ENCODE measurements around the gene TMPRSS3.

TMPRSS3 gene

DNA sequence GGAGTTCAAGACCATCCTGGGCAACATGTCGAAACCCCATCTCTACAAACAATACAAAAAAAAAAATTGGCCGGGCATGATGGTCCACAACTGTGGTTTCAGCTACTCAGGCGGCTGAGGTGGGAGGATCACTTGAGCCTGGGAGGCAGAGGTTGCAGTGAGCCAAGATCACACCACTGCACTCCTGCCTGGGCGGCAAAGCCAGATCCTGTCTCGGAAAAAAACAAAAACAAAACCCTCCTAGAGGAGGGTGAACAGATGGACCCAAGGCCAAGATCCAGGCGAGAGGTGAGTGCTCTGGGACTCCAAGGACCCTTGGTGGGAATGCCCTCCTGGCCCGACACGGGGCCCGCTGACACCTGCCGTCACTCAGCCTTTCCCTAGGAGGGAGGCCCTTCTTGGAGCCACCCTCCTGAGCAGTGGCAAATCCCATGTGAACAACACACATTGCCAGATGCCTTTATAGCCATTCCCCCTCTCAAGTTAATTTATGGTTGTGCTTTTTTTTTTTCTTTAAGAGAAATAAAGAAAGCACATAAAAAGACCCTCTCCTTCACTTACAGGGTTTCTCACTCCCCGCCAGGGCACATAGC lies 45.4 kb downstream of the TMPRSS3 start:
- H3K4me1 Mint-ChIP-seq = peaks cover 4% of the 10 kb centered on the region
- H3K9me3 Mint-ChIP-seq = peaks cover 15% of the 10 kb centered on the region
- no peaks in the 10 kb centered on the region for H3K27me3 Mint-ChIP-seq
- peaks cover 4% of the 10 kb centered on the region for H3K36me3 Mint-ChIP-seq
- no peak overlapping the region for H3K4me3 Mint-ChIP-seq
- H3K27ac Mint-ChIP-seq = no peak overlapping the region

DNA sequence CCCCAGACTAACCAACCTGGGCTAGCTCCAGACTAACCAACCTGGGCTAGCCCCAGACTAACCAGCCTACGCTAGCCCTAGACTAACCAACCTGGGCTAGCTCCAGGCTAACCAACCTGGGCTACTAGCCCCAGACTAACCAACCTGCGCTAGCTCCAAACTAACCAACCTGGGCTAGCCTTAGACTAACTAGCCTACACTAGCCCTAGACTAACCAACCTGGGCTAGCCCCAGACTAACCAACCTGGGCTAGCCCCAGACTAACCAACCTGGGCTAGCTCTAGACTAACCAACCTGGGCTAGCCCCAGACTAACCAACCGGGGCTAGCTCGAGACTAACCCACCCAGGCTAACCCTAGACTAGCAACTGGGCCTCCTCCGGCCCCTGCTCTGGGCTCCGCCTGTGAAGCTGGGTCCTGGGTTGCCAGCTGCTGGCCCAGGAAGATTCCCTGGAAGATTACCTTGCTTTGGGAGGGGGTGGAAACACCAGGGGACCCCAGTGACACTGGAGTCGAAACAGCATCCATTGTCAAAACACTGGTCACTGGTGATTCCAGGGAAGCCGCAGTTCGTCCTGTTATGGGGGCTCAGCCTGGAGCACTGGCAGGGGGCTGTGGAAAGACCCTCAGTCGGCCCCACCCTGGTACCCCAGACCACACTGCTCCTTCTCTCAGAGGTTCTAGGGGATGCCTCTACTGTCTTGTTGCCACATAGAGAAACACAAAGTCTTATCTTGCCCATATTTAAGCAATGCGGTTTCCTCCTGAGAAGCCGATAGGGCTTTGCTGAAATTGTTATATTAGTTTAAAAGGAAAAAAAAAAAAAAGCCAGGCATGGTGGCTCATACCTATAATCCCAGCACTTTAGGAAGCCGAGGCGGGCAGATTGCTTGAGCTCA lies 46.2 kb downstream of the TMPRSS3 start:
- Mint-ChIP-seq H3K27me3 (no peaks in the 10 kb centered on the region), H3K4me1 (peaks cover 4% of the 10 kb centered on the region), H3K36me3 (peaks cover 3% of the 10 kb centered on the region), H3K9me3 (peaks cover 10% of the 10 kb centered on the region), H3K27ac (no peak overlapping the region), H3K4me3 (no peak overlapping the region)

DNA sequence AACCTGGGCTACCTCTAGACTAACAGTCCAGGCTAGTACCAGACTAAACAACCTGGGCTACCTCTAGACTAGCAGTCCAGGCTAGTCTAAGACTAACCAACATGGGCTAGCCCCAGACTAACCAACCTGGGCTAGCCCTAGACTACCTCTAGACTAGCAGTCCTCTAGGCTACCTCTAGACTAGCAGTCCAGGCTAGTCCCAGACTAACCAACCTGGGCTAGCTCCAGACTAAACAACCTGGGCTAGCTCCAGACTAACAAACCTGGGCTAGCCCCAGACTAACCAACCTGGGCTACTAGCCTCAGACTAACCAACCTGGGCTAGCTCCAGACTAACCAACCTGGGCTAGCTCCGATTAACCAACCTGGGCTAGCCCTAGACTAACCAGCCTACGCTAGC lies 47.1 kb downstream of the TMPRSS3 start:
- Mint-ChIP-seq H3K36me3 (peaks cover 3% of the 10 kb centered on the region), H3K27ac (no peak overlapping the region), H3K4me1 (peaks cover 4% of the 10 kb centered on the region), H3K9me3 (peaks cover 5% of the 10 kb centered on the region), H3K4me3 (no peak overlapping the region), H3K27me3 (no peaks in the 10 kb centered on the region)

DNA sequence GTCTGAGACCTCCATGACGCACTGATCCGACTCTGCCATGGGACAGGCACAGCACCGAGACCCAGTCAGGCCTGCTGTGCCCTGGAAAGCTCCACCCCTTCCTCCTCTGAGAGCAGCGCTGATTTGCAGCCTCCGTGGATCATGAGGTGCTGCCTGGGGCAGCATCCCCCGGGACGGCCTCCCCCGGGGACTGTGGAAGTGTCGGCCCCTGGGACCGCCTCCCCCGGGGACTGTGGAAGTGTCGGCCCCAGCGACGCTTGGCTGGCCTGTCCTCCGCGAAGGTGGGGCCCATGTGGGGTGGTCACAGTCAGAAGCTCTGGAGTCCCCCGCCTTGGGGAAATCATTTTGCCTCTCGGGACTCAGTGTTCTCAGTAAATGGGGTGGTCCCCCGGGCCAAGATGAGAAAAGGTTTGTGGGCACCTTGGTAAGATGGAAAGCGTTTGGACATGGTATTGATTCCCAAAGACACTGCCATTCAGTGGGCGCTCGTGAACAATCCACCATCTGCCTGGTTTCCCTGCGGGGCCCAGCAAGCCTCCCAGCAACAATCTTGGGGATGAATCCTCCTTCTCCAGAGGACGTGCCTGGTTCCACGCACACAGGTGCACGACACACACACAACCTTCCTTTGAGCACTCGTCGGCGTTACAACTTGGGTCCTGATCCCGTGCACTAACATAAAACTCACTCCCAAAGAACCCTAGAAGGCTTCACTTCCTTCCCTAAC lies 48.1 kb downstream of the TMPRSS3 start:
- Mint-ChIP-seq H3K4me3 (no peak overlapping the region), H3K36me3 (no peaks in the 10 kb centered on the region), H3K27me3 (no peaks in the 10 kb centered on the region), H3K4me1 (no peaks in the 10 kb centered on the region), H3K9me3 (no peaks in the 10 kb centered on the region), H3K27ac (no peak overlapping the region)

DNA sequence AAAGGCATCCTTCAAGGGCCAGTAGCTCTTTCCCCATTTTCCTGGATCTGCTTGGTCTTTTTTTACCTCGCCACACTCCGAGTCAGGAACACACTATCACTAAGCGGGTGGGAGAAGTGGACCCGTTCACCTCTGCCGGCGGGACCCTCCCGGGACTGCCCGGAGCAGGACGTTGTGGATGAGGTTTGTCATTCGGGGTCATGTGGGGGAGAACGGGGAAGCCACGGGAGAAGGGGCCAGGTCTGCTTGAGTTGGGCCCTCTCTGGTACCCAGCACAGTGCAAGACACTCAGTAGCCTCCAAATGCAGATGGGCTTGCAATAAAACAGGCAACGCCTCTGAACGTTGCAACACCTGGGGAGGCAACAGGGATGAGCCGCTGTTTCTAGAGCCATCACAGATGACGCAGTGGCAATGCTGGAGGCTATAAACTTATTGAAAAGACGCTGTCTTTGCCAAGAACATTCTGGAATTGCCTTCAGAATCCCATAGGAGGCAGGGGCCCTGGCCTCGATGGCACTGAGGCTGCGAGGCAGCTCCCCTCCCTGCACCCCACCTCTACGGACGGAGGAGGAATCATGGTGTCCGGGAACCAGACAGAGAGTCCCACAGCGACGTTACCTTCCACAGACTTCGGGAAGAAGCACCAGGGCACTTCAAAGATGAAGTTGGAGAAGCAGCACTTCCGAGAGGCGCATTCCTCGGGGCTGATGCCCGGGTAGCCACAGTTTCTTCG lies 48.8 kb downstream of the TMPRSS3 start:
- no peaks in the 10 kb centered on the region for H3K4me1 Mint-ChIP-seq
- no peak overlapping the region for H3K4me3 Mint-ChIP-seq
- H3K36me3 Mint-ChIP-seq = no peaks in the 10 kb centered on the region
- no peaks in the 10 kb centered on the region for H3K9me3 Mint-ChIP-seq
- peak overlapping the region; percentile 35 for H3K27ac Mint-ChIP-seq
- no peaks in the 10 kb centered on the region for H3K27me3 Mint-ChIP-seq

DNA sequence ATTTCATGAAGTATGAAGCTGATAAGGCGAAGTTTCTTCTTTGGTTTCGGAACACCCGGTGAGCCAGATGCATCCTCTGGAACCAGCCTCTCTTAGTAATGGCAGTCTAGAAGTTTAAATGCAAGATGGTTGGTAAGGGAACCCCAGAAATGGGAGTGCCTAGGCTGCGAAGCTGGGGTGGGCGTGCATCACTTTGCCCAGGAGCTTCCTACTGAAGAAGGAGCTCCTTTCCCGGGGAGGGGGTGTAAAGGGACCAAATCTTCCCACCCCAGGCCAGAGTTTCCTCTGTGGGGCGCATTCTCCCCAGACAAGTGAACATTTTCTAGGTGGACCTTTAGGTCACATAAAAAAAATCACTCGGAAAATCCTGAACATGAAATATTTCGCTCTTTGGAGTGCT lies 49.4 kb downstream of the TMPRSS3 start:
- H3K36me3 Mint-ChIP-seq = no peaks in the 10 kb centered on the region
- no peak overlapping the region for H3K27ac Mint-ChIP-seq
- H3K4me1 Mint-ChIP-seq = no peaks in the 10 kb centered on the region
- H3K4me3 Mint-ChIP-seq = no peak overlapping the region
- H3K27me3 Mint-ChIP-seq = no peaks in the 10 kb centered on the region
- no peaks in the 10 kb centered on the region for H3K9me3 Mint-ChIP-seq

DNA sequence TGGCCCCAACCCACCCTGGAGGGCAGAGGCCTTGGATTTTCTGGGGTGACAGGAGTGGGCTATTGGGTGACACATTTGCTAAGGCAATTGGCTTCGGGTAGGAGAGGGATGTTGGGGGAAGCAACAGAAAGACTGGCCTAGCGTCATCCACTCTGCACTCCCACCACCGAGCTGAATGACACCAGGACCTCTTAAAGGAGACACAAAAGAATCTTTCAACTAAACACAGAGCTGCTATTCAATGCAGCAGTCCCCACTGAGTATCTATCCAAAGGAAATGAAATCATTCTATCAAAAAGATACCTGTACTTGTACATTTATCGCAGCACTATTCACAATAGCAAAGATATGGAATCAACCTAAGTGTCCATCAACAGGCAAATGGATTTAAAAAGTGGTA lies 51.2 kb downstream of the TMPRSS3 start:
- Mint-ChIP-seq H3K36me3 (no peaks in the 10 kb centered on the region), H3K4me3 (no peak overlapping the region), H3K27me3 (no peaks in the 10 kb centered on the region), H3K27ac (no peak overlapping the region), H3K9me3 (no peaks in the 10 kb centered on the region), H3K4me1 (no peaks in the 10 kb centered on the region)

DNA sequence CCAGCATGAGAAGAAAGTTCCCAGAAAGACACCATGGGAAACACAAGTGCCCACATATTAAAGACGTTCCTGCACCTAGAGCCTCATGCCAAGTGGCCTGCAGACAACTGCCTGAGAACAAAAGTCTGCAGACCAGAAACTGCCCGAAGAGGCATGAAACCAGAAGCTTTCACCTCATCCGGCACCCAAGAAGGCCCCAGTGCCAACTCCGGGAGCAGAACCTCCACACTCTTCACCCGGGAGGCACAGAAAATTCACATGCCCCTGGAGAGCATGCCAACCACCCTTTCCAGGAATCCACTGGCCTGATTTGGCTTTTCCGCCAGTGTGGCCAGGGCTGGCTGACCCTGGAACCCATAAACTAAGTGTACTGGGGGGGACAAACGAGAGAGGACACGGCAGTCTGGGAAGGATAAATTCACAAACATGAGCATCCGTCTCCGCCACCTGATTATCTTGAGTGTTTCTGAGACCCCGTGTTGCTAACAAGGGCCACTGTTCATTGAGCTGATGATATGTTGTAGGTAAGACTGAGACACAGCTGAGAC lies 51.8 kb downstream of the TMPRSS3 start:
- H3K36me3 Mint-ChIP-seq = no peaks in the 10 kb centered on the region
- H3K27ac Mint-ChIP-seq = no peak overlapping the region
- H3K27me3 Mint-ChIP-seq = no peaks in the 10 kb centered on the region
- H3K4me3 Mint-ChIP-seq = no peak overlapping the region
- H3K4me1 Mint-ChIP-seq = no peaks in the 10 kb centered on the region
- no peaks in the 10 kb centered on the region for H3K9me3 Mint-ChIP-seq

DNA sequence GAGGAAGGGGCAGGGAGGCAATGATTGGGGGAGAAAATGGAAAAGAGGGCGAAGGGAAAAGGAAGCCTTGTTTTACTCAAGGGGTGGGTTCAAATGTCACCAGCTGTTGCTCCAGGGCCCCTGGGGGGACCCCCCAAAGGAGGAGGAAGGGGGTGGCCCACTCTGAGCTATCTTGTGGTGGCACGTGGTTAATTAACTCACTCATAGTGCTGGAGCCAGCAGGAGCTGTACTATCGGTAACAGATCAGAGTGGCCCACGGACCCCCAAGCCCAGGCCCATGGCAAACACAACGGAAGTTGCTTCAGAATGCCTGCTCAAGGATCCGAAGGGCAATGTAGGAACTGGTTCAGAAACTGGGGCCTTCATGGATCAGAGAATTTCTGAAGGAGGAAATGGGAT lies 52.3 kb downstream of the TMPRSS3 start:
- Mint-ChIP-seq H3K9me3 (no peaks in the 10 kb centered on the region), H3K4me3 (no peak overlapping the region), H3K4me1 (no peaks in the 10 kb centered on the region), H3K27me3 (no peaks in the 10 kb centered on the region), H3K27ac (no peak overlapping the region), H3K36me3 (no peaks in the 10 kb centered on the region)

DNA sequence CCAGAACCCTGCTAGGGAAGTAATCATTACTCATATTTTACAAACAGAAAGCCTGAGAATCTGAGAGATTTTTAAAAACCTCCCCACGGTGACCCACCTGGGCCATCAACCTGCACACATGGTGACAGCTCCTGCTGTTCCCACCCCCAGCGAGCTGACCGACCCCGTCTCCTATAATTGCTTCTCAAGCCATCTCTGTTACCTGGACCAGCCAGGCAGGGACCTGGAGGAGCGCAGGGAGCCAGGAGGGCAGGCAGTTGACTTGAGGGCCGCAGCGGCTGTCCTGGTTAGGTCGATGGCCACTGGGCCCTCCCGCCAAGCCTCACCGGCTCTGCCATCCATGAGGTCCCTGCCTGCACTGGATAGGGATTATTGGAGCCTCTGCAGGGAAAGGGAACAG lies 52.8 kb downstream of the TMPRSS3 start:
- Mint-ChIP-seq H3K4me3 (no peak overlapping the region), H3K9me3 (no peaks in the 10 kb centered on the region), H3K36me3 (no peaks in the 10 kb centered on the region), H3K27me3 (no peaks in the 10 kb centered on the region), H3K4me1 (peaks cover 2% of the 10 kb centered on the region), H3K27ac (no peak overlapping the region)

DNA sequence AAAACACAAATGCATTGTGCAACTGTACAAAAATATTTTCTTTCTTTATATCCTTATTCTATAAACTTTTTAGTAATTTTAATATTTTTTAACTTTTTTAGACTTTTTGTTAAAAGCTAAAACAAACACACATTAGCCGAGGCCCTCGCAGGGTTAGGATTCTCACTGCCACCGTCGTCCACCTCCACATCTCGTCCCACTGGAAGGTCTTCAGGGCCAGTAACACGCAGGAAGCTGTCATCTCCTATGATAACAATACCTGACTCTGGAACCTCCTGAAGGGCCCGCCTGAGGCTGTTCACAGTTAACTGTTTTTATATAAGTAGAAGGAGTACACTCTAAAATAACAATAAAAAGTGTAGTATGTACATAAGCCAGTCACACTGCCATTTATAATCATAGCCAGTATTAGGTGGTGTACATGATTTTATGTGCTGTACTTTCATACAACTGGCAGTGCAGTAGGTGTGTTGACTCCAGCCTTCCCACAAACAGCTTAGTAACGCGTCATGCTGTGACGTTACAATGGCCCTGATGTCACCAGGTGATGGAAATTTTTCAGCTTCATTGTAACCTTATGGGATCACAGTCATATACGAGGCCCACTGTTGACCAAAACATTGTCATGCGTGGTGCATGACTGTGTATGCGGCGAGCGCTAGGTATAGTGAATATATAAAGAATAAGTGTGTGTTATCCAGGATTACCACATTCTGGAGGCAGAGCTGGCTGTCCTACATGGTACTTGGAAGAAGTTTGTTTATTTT lies 53.9 kb downstream of the TMPRSS3 start:
- H3K36me3 Mint-ChIP-seq = no peaks in the 10 kb centered on the region
- H3K4me1 Mint-ChIP-seq = peaks cover 12% of the 10 kb centered on the region
- H3K27me3 Mint-ChIP-seq = no peaks in the 10 kb centered on the region
- H3K9me3 Mint-ChIP-seq = no peaks in the 10 kb centered on the region
- H3K27ac Mint-ChIP-seq = no peak overlapping the region
- H3K4me3 Mint-ChIP-seq = no peak overlapping the region

DNA sequence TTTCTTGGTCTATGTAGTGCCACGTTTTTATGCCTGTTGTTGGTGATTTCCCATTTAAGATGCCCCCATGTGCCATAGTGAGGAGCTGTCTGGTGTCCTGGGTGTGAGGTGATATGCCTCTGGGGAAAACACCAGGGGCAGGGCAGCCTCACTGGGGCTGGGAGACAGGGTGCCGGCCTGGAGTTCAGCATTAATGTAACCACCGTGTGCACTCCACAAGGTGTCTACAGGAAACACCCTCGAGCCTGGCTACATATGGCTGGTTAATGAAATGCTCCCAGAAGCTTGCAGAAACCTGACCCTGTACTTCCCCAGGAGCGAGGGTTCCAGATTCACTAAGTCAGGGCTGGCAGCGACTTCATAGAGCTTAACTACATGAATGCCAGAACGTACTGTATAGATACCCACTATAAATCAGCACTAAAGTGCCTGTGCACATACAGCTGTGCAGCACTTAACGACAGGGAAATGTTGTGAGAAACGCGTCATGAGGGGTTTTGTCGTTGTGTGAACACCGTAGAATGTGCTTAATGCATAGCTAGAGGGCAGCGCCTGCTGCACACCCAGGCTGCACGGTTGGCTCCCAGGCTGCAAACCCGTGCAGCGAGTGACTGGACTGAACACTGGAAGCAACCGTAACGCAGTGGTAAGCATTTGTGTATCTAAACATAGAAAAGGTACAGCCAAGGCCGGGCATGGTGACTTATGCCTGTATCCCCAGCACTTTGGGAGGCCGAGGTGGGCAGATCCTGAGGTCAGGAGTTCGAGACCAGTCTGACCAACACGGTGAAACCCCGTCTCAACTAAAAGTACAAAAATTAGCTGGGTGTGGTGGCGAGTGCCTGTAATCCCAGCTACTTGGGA lies 55.4 kb downstream of the TMPRSS3 start:
- Mint-ChIP-seq H3K4me3 (no peak overlapping the region), H3K27me3 (no peaks in the 10 kb centered on the region), H3K9me3 (no peaks in the 10 kb centered on the region), H3K27ac (no peak overlapping the region), H3K4me1 (peaks cover 12% of the 10 kb centered on the region), H3K36me3 (no peaks in the 10 kb centered on the region)

DNA sequence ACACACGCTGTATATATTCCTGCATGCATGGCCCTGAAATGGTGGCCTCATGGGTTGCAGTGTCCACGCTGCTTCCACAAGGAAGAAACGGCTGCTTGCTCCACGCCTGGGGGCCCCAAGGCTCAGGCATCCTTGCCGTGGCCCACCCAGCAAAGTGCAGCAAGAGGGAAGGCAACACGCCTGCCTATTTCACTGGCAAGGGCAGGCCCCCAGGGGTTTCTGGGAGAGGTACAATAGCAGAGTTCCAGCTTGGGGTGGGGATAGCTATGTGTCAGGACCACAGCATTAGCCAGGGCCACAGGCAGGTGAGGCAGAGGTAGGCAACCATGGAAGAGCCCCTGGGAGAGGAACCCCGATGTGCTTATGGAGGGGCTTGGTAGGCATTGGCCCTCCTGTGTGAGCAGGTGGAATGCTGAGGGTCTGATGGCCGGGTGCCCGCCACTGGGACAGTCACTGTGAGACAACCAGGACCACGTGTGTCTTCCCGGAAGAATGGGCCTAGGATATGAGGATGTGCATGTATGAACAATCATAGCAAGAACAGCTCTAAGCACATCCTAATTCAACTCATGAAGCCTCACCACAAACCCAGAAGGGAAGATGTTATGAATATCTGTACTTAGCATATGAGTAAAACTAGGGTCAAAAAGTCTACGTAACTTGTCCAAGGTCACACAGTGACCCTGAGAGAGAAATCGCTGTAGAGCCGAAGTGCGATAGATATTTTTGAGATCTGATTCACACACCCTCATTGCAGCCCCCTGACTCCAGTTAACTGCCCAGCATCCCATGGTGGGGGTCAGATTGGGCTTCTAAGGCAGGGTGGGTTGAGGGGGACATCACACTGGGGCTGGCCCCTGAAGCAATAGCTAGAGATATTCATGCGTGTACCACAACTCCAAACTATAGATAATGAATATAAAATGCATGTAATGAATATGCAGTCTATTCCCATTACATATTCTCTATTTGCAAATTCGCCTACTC lies 56.8 kb downstream of the TMPRSS3 start:
- Mint-ChIP-seq H3K27me3 (no peaks in the 10 kb centered on the region), H3K4me3 (no peak overlapping the region), H3K27ac (no peak overlapping the region), H3K36me3 (no peaks in the 10 kb centered on the region), H3K4me1 (peaks cover 12% of the 10 kb centered on the region), H3K9me3 (no peaks in the 10 kb centered on the region)
